ENCODE data around the gene GRM8.
A peak's percentile ranks its signal among the peaks of the same experiment; 100 is the strongest.
"Not testable (repeated sequence)": the region's sequence is repeated elsewhere in the genome, so short reads cannot be mapped to it uniquely, and the experiment has no call there.

The GRM8 gene

DNA sequence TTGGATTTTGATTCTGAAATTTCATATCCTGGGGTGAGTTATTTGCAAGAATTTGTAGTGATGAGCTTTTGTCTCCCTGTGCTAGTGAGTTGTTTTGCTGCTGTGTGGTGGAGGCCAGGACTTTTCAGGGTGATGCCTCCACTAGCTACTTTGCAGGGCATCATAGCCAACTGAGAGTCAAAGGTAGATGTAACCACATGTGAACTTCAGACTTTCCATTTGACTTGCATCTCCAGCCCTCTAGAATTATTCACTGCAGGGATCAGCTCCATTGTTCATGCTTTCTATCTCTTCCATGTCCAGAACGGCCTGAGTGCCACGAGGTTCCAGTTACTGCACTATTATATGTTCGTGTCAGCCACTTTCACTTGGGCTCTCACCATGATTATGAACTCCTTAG is 534.3 kb downstream of the GRM8 start:
- DNase-seq (ENCODE audit: low read depth): no peak

GRCh38 chr7:126716321-126716720 is 536.4 kb downstream of the GRM8 start:
- no peak for DNase-seq (ENCODE audit: low read depth)

- no peak for DNase-seq (ENCODE audit: low read depth)
Measured at GRCh38 chr7:126715076-126715475, 537.7 kb downstream of the GRM8 start.

DNA sequence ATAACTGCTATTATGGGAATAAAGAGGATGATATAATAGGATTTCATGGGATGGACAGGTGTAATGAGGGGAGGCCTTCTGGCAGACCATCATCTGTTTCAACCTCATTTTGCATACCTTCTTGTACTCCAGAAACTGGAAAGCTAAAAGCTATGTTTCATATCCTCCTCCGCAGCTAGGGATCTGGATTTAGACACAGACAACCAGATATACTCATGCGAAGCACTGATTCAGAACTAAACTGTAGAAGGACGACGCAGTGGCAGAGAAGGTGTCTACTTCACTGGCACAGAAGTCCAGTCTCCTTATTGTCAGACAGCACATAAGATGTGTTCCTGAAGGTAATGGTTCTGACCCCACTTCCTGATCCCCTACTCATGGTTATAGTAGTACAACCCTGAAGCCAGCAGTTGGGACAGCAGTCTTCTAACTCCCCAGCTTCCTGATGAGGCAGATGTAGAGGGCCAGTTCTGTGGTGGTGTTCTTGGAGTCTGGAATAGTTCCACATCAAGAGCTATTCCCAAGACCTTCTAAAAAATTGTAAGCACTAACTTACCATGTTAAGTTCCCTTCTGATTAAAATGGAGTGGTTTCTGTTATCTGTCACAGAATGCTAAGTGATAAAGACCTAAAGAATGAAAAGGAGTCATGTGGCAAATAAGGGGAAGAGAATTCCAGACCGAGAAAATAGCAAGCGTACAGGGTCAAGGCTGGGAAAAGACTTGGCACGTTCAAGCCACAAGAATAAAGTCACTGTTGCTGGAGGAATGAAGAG is 550.3 kb downstream of the GRM8 start:
- DNase-seq (ENCODE audit: low read depth): no peak

- peak; percentile 26 for DNase-seq (ENCODE audit: low read depth)
Measured at GRCh38 chr7:126700807-126701604, 551.7 kb downstream of the GRM8 start.

DNA sequence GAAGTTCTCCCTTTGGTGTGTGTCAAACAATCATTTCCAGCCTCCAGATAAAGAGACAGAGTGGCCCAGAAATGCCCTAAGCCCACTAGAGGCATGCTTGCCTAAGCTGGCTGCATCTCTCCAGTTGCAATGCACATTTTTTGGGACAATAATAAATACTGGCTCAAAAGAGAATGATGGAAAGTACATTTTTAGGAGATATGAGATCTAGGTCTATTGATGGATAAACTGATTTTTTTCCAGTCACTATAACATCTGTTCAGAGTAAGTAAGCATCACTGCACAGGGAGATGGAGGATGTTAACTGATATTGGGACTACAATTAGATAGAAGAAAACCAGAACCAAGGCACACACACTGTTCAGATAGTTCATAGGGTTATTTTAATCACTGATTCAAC is 553.0 kb downstream of the GRM8 start:
- no peak for DNase-seq (ENCODE audit: low read depth)

- no peak for DNase-seq (ENCODE audit: low read depth)
Measured at GRCh38 chr7:126698909-126699308, 553.8 kb downstream of the GRM8 start.

GRCh38 chr7:126698446-126698845 is 554.3 kb downstream of the GRM8 start:
- DNase-seq (ENCODE audit: low read depth): no peak

DNA sequence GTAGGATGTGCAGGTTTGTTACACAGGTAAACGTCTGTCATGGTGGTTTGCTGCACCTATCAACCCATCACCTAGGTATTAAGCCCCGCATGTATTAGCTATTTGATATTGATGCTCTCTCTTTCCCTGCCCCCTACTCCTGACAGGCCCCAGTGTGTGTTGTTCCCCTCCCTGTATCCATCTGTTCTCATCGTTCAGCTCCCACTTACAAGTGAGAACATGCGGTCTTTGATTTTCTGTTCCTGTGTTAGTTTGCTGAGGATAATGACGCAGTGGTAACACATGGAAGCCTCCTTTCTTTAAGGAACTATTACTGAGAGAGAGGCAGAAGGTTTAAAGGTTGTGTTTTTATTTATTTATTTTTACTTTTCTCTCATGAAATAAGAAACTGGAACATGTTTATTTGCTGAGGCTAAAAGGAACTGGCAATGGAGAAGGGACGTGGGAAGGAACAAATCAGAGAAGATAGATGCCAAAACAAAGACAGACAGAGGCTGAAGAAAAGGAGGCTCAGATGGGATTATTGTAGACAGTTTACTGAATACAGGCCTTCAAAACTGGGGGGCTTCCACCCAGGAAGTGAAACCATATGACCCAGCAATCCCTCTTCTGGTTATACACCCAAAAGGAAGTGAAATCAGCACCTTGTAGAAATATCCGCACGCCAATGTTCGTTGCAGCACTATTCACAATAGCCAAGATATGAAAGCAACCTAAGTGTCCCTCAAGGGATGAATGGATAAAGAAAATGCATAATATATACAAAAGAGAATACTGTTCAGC is 556.3 kb downstream of the GRM8 start:
- DNase-seq (ENCODE audit: low read depth): no peak

GRCh38 chr7:126690848-126691751 is 561.6 kb downstream of the GRM8 start:
- no peak for DNase-seq (ENCODE audit: low read depth)

GRCh38 chr7:126690104-126690503 is 562.6 kb downstream of the GRM8 start:
- no peak for DNase-seq (ENCODE audit: low read depth)

DNA sequence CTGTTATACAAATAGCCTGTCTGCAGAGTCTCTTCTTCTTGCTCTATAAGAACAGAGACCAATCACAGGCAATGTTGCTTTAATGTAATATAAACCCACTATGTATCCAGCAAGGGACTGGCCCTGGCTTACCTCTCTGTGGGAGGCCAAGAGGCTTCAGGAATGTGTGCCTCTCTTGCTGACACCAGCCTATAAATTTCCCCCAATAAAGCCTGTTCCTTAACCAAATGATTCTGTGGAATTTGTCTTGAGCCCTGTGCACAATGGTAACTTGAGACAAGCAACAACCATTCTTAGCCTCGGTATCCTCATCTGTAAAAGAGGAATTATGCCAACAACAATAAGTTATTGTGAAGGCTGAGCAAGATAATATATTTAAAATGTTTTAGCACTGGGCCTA is 563.7 kb downstream of the GRM8 start:
- DNase-seq (ENCODE audit: low read depth): no peak

DNA sequence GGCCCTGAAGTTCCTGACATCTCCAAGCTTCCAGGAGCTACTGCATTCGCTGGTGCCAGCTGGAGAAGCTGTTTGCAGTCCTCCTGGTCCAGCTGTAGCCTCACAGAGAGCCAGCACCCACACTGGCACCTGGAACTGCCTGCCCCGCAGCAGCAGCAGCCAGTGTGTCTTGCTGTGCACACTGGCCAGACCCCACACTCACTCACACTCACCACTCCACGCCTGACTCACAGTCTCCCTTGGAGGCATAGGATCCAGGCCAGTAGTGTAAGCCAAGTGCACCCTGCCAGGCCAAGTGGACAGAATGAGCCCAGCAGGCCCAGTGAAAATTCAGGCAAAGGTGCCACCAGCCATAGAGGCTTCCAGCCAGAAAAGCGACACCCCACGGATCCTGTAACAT is 566.3 kb downstream of the GRM8 start:
- DNase-seq (ENCODE audit: low read depth): no peak

DNA sequence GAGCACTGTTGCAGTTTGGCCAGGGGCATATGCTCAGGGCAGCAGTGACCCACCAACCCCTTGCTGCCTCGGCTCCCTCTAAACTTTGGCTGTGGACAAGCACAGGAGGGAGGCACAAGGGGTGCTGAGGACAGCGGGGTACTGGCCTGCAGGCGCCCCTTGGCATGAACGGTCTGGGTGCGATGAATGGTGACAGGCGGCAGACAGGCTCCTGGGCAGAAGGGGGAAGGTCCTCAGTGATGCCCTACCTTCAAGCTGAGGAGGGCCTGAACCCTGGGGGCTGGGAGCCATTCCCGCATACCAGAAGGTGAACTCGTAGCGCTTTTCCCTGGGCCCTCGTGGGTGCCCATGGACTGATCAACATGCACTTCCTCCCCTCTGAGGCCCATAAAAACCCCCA is 567.1 kb downstream of the GRM8 start:
- DNase-seq (ENCODE audit: low read depth): no peak

GRCh38 chr7:126685018-126685573 is 567.6 kb downstream of the GRM8 start:
- DNase-seq (ENCODE audit: low read depth): no peak

- DNase-seq (ENCODE audit: low read depth): no peak
Measured at GRCh38 chr7:126682176-126682575, 570.6 kb downstream of the GRM8 start.

- not testable (repeated sequence) for DNase-seq (ENCODE audit: low read depth)
Measured at GRCh38 chr7:126668762-126669161, 584.0 kb downstream of the GRM8 start.

- no peak for DNase-seq (ENCODE audit: low read depth)
Measured at GRCh38 chr7:126668367-126668752, 584.4 kb downstream of the GRM8 start.

- no peak for DNase-seq (ENCODE audit: low read depth)
Measured at GRCh38 chr7:126667742-126668366, 584.9 kb downstream of the GRM8 start.

DNA sequence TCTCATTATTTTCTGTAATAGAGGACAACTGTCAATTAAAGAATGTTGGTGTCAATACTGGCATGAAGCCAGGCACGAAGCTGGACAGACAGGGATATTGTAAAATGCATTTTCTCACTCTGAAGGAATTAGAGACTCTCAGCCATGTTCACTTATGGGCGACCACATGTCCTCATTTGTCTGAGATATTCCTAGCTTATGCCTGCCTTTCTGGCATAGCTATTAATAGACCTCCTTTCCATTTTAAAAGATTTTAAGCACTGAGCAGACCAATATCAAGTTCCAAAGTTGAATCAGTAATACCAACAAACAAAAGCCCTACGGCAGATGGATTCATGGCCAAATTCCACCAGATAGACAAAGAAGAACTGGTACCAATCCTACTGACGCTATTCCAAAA is 589.9 kb downstream of the GRM8 start:
- no peak for DNase-seq (ENCODE audit: low read depth)

DNA sequence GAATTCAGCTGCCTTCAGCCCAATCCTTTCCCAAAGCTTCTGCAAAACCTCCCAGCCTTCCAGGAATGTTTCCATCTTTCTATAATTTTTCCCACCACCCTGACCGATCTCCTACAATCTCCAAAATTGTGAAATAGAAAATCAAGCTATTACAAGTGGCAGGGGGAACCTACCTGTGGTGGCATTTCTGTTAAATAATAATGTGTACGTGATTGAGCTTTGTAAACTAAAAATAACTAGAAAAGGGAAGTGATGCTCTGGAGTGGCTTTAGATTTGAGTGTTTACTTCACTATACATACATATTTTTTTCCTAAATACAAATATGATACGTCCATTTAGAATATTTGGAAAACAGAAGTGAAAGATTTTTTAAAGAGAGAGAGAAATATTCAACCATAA is 593.6 kb downstream of the GRM8 start:
- no peak for DNase-seq (ENCODE audit: low read depth)
